OCI-LY1 (cell line): ENCODE results near the gene DAPL1.

Source experiments
- EZH2 ChIP-seq: fragments of 200-600 bp; sonication (generic), shearing (Covaris generic); IDR thresholded peaks from 2 replicates; pipeline ENCODE4 v1.8.0; 2017; ENCODE audit warnings: borderline replicate concordance, mixed run types, mild to moderate bottlenecking, antibody characterized with exemption, low read length, moderate library complexity, mixed read lengths
- TF ChIP-seq, protein P1 (sequence below): fragments of 200-600 bp; sonication (generic), shearing (Covaris generic); IDR thresholded peaks from 2 replicates; pipeline ENCODE4 v1.5.1; 2017; ENCODE audit warnings: mild to moderate bottlenecking, antibody characterized with exemption, low read length, moderate library complexity, mixed read lengths

DNA sequence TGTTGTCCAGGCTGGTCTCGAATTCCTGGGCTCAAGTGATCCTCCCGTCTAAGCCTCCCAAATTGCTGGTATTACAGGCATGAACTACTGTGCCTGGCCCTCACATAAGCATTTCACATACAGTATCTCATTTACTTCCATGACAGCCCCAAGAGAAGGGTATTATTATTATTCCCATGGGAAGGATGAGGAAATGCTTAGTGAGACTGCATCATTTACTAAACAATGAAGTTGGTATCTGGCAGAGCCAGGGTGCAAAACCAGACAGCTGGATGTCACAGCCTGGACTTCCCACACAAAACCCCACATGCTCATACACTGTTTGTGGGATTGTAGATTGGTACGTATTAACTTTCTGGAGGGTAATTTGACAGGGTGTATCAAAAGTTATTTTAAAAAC is 29.9 kb downstream of the DAPL1 start:
- no peak for TF ChIP-seq EZH2
- TF ChIP-seq, protein P1, sequence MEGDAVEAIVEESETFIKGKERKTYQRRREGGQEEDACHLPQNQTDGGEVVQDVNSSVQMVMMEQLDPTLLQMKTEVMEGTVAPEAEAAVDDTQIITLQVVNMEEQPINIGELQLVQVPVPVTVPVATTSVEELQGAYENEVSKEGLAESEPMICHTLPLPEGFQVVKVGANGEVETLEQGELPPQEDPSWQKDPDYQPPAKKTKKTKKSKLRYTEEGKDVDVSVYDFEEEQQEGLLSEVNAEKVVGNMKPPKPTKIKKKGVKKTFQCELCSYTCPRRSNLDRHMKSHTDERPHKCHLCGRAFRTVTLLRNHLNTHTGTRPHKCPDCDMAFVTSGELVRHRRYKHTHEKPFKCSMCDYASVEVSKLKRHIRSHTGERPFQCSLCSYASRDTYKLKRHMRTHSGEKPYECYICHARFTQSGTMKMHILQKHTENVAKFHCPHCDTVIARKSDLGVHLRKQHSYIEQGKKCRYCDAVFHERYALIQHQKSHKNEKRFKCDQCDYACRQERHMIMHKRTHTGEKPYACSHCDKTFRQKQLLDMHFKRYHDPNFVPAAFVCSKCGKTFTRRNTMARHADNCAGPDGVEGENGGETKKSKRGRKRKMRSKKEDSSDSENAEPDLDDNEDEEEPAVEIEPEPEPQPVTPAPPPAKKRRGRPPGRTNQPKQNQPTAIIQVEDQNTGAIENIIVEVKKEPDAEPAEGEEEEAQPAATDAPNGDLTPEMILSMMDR: no peak
